ENCODE results near the gene EEPD1. TPM values are rescaled to one million over a fixed set of nuclear protein-coding genes. Genes with fewer than 3 reads are reported as not detected.
"Not testable (repeated sequence)": the region's sequence is repeated elsewhere in the genome, so short reads cannot be mapped to it uniquely, and the experiment has no call there.

Gene EEPD1
- total RNA-seq, 1 donor from 2014 or later = 5.4 TPM

DNA sequence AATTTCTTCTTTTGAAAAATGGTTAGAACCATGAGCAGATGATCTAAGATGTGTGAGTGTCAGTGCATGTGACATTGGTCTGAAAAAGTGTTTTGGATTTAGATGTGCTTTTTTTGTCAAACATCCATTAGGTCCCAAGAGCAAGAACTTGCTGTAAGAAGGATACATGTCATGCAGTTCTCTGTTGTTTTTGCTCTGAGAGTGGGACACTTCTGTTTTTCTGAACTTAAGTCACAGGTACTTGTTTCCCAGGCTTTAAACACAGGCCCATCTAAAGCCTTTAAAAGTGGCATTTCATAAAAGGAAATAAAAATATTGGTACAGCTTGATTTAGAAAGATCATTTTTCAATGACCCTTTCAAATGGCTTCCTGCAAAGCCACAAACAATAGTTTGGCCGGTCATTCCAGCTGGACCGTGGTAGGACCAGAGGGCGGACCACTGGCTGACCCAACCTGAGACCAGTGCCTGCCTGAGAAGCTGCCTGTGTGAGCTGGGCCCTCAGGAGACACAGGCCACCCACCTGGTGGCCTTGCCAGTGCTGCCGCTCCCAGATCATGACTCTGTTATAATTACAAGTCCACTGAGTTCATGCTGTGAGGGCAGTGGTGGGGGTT lies 92.7 kb downstream of the EEPD1 start:
- Mint-ChIP-seq H3K4me3 (ENCODE audit: unreplicated experiment) (no peak overlapping the region), H3K27ac (ENCODE audit: unreplicated experiment) (no peak overlapping the region), H3K36me3 (ENCODE audit: low read depth, unreplicated experiment) (peaks cover 3% of the 10 kb centered on the region), H3K9me3 (ENCODE audit: unreplicated experiment) (no peaks in the 10 kb centered on the region), H3K4me1 (ENCODE audit: low read depth, unreplicated experiment) (no peaks in the 10 kb centered on the region), H3K27me3 (ENCODE audit: low read depth, unreplicated experiment) (no peaks in the 10 kb centered on the region)
- Histone ChIP-seq H3K9ac (ENCODE audit: low read length) (no peak overlapping the region), H2AFZ (ENCODE audit: low read depth, low read length) (no peak overlapping the region), H3K79me2 (ENCODE audit: insufficient read depth, low read length) (no peaks in the 10 kb centered on the region), H3K4me3 (ENCODE audit: insufficient read depth, low read depth, low read length) (no peak overlapping the region), H3K27me3 (ENCODE audit: insufficient read depth, low read length) (no peaks in the 10 kb centered on the region), H4K20me1 (ENCODE audit: insufficient read depth, low read length) (no peaks in the 10 kb centered on the region), H3K9me3 (ENCODE audit: insufficient read depth, low read depth, low read length) (no peaks in the 10 kb centered on the region), H3K4me1 (ENCODE audit: insufficient read depth, low read length) (no peaks in the 10 kb centered on the region), H3K36me3 (ENCODE audit: insufficient read depth, low read length) (no peaks in the 10 kb centered on the region), H3K27ac (ENCODE audit: low read depth, low read length) (no peak overlapping the region), H3K4me2 (ENCODE audit: low read length) (no peak overlapping the region)
- no peak for FAIRE-seq
- no peak for DNase-seq (ENCODE audit: low read depth)
- TF ChIP-seq EZH2 (IDR thresholded peaks at IDR 0.05; ENCODE audit: insufficient read depth, low read length) = no peak
- TF ChIP-seq, protein P1, sequence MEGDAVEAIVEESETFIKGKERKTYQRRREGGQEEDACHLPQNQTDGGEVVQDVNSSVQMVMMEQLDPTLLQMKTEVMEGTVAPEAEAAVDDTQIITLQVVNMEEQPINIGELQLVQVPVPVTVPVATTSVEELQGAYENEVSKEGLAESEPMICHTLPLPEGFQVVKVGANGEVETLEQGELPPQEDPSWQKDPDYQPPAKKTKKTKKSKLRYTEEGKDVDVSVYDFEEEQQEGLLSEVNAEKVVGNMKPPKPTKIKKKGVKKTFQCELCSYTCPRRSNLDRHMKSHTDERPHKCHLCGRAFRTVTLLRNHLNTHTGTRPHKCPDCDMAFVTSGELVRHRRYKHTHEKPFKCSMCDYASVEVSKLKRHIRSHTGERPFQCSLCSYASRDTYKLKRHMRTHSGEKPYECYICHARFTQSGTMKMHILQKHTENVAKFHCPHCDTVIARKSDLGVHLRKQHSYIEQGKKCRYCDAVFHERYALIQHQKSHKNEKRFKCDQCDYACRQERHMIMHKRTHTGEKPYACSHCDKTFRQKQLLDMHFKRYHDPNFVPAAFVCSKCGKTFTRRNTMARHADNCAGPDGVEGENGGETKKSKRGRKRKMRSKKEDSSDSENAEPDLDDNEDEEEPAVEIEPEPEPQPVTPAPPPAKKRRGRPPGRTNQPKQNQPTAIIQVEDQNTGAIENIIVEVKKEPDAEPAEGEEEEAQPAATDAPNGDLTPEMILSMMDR (IDR thresholded peaks at IDR 0.05; ENCODE audit: insufficient read depth, low read depth, low read length) = no peak

- TF ChIP-seq, protein P1 (IDR thresholded peaks at IDR 0.05; ENCODE audit: insufficient read depth, low read depth, low read length) = no peak
- no peak for TF ChIP-seq EZH2 (IDR thresholded peaks at IDR 0.05; ENCODE audit: insufficient read depth, low read length)
- H3K4me3 Mint-ChIP-seq (ENCODE audit: unreplicated experiment) = no peak overlapping the region
- H3K9me3 Mint-ChIP-seq (ENCODE audit: unreplicated experiment) = peaks cover 5% of the 10 kb centered on the region
- no peak overlapping the region for H3K4me2 ChIP-seq (ENCODE audit: low read length)
- FAIRE-seq (no peak), DNase-seq (ENCODE audit: low read depth) (no peak)
- no peaks in the 10 kb centered on the region for H3K27me3 Mint-ChIP-seq (ENCODE audit: low read depth, unreplicated experiment)
- H3K36me3 ChIP-seq (ENCODE audit: insufficient read depth, low read length) = no peaks in the 10 kb centered on the region
- no peaks in the 10 kb centered on the region for H3K79me2 ChIP-seq (ENCODE audit: insufficient read depth, low read length)
- no peak overlapping the region for H2AFZ ChIP-seq (ENCODE audit: low read depth, low read length)
- peaks cover 4% of the 10 kb centered on the region for H3K36me3 Mint-ChIP-seq (ENCODE audit: low read depth, unreplicated experiment)
- H3K4me1 ChIP-seq (ENCODE audit: insufficient read depth, low read length) = no peaks in the 10 kb centered on the region
- no peaks in the 10 kb centered on the region for H3K4me1 Mint-ChIP-seq (ENCODE audit: low read depth, unreplicated experiment)
- no peak overlapping the region for H3K4me3 ChIP-seq (ENCODE audit: insufficient read depth, low read depth, low read length)
- no peak overlapping the region for H3K27ac Mint-ChIP-seq (ENCODE audit: unreplicated experiment)
- no peaks in the 10 kb centered on the region for H3K9me3 ChIP-seq (ENCODE audit: insufficient read depth, low read depth, low read length)
- H3K27ac ChIP-seq (ENCODE audit: low read depth, low read length) = no peak overlapping the region
- H3K27me3 ChIP-seq (ENCODE audit: insufficient read depth, low read length) = no peaks in the 10 kb centered on the region
- no peak overlapping the region for H3K9ac ChIP-seq (ENCODE audit: low read length)
- no peaks in the 10 kb centered on the region for H4K20me1 ChIP-seq (ENCODE audit: insufficient read depth, low read length)
These were observed 96.0 kb downstream of the EEPD1 start for GRCh38 chr7:36249091-36249490.

DNA sequence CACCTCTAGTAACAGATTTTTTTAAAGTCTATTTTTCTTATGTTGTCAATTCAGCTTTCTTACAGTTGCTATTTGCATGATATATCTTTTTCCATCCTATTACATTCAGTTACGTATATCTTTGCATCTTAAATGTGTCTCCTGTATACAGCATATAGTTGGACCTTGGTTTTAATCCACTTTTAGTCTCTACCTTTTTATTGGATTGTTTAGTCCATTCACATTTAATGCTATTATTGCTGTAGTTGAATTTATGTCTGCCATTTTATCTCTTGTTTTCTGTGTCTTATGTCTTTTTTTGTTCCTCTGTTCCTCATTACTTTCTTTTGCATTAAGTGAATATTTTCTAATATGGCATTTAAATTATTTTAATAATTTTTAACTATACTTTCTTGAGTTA lies 100.6 kb downstream of the EEPD1 start:
- Histone ChIP-seq H4K20me1 (ENCODE audit: insufficient read depth, low read length) (no peaks in the 10 kb centered on the region), H3K27me3 (ENCODE audit: insufficient read depth, low read length) (no peaks in the 10 kb centered on the region), H3K79me2 (ENCODE audit: insufficient read depth, low read length) (no peaks in the 10 kb centered on the region), H3K9me3 (ENCODE audit: insufficient read depth, low read depth, low read length) (no peaks in the 10 kb centered on the region), H3K4me3 (ENCODE audit: insufficient read depth, low read depth, low read length) (no peak overlapping the region), H3K9ac (ENCODE audit: low read length) (no peak overlapping the region), H2AFZ (ENCODE audit: low read depth, low read length) (no peak overlapping the region), H3K4me1 (ENCODE audit: insufficient read depth, low read length) (peaks cover 3% of the 10 kb centered on the region), H3K27ac (ENCODE audit: low read depth, low read length) (no peak overlapping the region), H3K36me3 (ENCODE audit: insufficient read depth, low read length) (no peaks in the 10 kb centered on the region), H3K4me2 (ENCODE audit: low read length) (no peak overlapping the region)
- TF ChIP-seq EZH2 (IDR thresholded peaks at IDR 0.05; ENCODE audit: insufficient read depth, low read length) = no peak
- TF ChIP-seq, protein P1 (IDR thresholded peaks at IDR 0.05; ENCODE audit: insufficient read depth, low read depth, low read length) = no peak
- DNase-seq (ENCODE audit: low read depth) = no peak
- Mint-ChIP-seq H3K36me3 (ENCODE audit: low read depth, unreplicated experiment) (peaks cover 4% of the 10 kb centered on the region), H3K9me3 (ENCODE audit: unreplicated experiment) (peaks cover 17% of the 10 kb centered on the region), H3K4me1 (ENCODE audit: low read depth, unreplicated experiment) (peaks cover 8% of the 10 kb centered on the region), H3K27ac (ENCODE audit: unreplicated experiment) (no peak overlapping the region), H3K27me3 (ENCODE audit: low read depth, unreplicated experiment) (no peaks in the 10 kb centered on the region), H3K4me3 (ENCODE audit: unreplicated experiment) (no peak overlapping the region)
- FAIRE-seq = no peak

DNA sequence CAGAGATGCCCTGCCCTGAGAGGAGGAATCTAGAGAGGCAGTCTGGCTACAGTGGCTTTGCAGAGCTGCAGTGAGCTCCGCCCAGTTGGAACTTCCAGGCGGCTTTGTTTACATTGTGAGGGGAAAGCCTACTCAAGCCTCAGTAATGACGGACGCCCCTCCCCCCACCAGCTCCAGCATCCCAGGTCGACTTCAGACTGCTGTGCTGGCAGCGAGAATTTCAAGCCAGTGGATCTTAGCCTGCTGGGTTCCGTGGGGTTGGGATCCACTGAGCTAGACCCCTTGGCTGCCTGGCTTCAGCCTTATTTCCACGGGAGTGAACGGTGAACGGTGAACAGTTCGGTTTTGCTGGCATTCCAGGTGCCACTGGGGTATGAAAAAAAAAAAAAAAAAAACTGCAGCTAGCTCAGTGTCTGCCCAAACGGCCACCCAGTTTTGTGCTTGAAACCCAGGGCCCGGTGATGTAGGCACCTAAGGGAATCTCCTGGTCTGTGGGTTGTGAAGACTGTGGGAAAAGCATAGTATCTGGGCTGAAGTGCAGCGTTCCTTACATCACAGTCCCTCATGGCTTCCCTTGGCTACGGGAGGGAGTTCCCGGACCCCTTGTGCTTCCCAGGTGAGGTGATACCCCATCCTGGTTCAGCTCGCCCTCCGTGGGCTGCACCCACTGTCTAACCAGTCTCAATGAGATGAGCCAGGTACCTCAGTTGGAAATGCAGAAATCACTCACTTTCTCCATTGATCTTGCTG lies 105.6 kb downstream of the EEPD1 start:
- peak; percentile 76 for DNase-seq (ENCODE audit: low read depth)
- not testable (repeated sequence) for H4K20me1 ChIP-seq (ENCODE audit: insufficient read depth, low read length); H3K36me3 Mint-ChIP-seq (ENCODE audit: low read depth, unreplicated experiment); FAIRE-seq; H3K27me3 ChIP-seq (ENCODE audit: insufficient read depth, low read length); H3K4me3 ChIP-seq (ENCODE audit: insufficient read depth, low read depth, low read length); H3K79me2 ChIP-seq (ENCODE audit: insufficient read depth, low read length); H3K27ac ChIP-seq (ENCODE audit: low read depth, low read length); H3K36me3 ChIP-seq (ENCODE audit: insufficient read depth, low read length); H3K27me3 Mint-ChIP-seq (ENCODE audit: low read depth, unreplicated experiment); H3K9me3 ChIP-seq (ENCODE audit: insufficient read depth, low read depth, low read length)
- Mint-ChIP-seq H3K4me3 (ENCODE audit: unreplicated experiment) (peak overlapping the region; percentile 66), H3K4me1 (ENCODE audit: low read depth, unreplicated experiment) (peaks cover 25% of the 10 kb centered on the region), H3K9me3 (ENCODE audit: unreplicated experiment) (peaks cover 15% of the 10 kb centered on the region), H3K27ac (ENCODE audit: unreplicated experiment) (peak overlapping the region; percentile 94)
- Histone ChIP-seq H3K4me2 (ENCODE audit: low read length) (peak overlapping the region; percentile 87), H2AFZ (ENCODE audit: low read depth, low read length) (peak overlapping the region; percentile 87), H3K4me1 (ENCODE audit: insufficient read depth, low read length) (peaks cover 11% of the 10 kb centered on the region), H3K9ac (ENCODE audit: low read length) (peak overlapping the region; percentile 50)

Measured in astrocyte (in vitro differentiated cells and primary cell).